ENCODE measurements around the gene TSEN34.
"Not testable (repeated sequence)": the region's sequence is repeated elsewhere in the genome, so short reads cannot be mapped to it uniquely, and the experiment has no call there.

The TSEN34 gene

DNA sequence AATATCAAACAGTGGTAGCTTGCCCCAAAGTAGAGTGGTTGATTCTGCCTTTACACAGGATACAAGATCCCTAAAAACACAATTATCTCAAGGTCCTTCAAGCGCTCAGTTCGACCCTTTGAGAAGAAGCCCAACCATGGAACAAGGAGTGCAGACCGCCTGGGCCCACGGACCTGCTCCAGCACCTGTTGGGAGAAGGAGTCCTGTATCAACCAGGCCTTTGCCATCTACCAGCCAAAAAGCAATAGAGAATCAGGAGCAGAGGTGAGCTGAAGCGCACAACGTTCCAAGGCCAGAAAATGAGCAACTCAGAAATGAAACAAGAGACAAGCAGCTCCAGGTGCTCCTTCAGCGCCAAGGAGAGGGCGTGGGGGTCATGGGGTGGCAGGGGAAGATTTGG lies 38.0 kb downstream of the TSEN34 start:
- in situ Hi-C loops (cut with HindIII; ENCODE audit: low sequenced_read_pairs), result no loop called here

- in situ Hi-C loops (cut with HindIII; ENCODE audit: low sequenced_read_pairs), result no loop called here
Observed at GRCh38 chr19:54230031-54230430, 38.9 kb downstream of the TSEN34 start.

DNA sequence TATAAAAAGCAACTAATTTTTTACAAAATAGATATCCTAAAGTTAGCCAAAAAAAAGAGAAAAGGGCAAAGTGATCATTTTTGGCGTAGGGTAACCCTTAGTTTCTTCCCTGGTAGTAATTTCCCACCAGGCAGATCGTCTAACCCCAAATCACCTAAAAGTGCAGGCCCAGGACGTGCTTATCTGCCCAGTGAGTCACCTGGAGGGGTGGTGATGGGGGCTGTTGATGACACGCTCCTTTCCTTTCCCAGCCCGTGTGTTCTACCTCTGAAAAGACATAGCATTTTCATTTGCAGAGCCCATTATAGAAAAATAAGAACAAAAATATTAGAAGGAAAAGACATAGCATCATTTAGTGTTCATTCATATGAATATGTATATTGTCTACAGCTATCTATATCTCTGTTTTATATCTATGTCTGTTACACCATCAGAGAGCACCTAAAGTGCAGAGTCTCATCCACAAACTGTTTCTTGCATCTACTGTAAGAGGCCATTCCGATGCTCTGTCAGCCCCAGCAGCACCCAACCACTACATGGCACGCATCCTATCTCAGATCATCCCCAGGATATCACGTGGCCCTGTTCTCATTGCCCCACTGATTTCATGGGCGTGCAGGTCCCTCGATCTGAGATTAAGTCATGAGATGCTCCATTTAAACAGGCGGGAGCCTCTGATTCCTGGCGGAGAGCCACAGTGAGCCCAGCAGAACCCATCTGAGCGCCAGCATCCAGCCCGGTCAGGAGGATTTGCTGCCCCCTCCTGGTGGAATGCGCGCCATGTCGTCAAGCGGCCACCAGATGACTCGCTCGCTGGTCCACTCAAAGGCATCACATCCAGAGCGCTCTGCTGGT lies 40.2 kb downstream of the TSEN34 start:
- in situ Hi-C loops (cut with HindIII; ENCODE audit: low sequenced_read_pairs), result no loop called here

- in situ Hi-C loops (cut with HindIII; ENCODE audit: low sequenced_read_pairs), result no loop called here
Observed at GRCh38 chr19:54233941-54234340, 42.8 kb downstream of the TSEN34 start.

- in situ Hi-C loops (cut with HindIII; ENCODE audit: low sequenced_read_pairs), result not testable (repeated sequence)
Observed at GRCh38 chr19:54239491-54240371, 48.6 kb downstream of the TSEN34 start.

DNA sequence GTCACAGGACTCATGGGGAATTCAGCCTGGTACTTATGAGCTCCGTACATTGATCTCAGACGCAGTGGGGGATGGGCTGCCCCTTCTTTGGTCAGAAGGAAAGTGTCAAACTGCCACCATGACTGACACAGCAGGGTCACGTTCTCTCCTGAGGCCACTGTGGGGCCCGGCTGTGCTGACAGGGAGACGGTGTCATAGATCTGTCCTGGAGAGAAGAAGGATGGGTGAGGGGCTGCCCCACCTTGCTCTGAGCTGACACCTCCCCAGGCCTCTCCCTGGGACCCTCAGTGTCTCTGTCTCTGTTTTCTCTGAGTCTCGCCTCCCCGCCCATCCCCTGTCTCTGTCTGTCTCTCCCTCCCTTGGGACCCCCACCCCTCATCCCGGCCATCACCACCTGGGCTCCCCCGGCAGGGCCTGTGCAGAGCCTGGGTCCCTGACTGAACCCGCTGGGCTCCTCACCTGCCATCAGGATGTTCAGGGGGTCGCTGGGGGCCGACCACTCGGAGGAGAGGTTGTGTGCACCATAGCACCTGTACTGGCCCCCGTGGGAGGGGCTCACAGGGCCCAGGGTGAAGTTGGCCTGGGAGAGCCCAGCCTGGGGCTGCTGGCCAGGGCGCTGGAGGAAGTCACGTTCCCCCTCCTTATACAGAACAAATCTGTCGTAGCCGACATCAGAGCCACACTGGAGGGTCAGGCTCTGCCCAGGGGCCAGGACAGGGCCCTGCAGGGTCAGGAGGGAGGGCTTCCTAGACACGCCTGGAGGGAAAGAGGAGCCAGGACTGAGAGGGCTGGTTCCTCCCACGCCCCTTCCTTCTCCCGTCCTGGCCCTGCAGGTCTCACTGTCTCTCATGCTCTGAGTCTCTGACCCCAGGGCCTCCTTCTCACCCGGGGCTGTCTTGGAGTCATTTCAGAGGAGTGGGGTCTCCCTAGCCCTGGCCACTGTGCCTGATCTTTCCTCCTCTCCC lies 49.5 kb downstream of the TSEN34 start:
- in situ Hi-C loops (cut with HindIII; ENCODE audit: low sequenced_read_pairs), result not testable (repeated sequence)

DNA sequence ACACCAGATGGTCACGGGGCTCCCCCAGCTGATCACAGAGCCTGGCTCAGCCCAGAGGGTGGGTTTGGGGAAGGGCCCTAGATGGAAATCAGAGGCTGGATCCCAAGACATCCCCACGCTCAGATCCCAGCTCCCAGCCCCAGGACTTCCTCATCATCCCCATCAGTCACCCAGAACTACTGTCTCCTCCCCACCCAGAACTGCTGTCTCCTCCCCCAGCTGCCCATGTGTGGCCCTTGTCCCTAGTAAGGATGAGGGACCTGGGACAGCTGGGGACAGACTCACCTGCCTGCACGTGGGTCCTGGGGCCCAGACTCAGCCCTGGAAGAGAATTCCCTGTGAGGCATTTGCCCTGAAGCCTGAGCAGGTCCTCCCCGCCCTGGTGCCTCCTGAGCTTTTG lies 51.1 kb downstream of the TSEN34 start:
- in situ Hi-C loops (cut with HindIII; ENCODE audit: low sequenced_read_pairs), result not testable (repeated sequence)

DNA sequence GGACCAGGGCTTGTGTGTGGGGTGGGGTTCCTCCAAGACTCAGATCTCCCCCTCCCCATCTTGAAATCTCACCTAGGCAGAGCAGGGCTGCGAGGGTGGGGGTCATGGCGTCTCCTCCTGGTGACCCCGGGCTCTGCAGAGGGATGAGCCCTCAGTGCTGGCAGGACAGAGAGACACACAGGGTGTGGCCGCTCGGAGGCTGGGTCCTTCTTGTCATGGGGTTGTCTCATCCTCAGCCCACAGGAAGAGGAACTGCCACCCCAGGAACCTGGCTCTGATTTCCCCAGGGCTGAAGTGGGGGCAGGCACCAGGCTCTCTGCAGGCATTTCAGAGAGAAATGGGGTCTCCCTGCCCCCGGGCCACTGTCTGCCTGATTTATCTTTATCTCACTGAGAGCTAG lies 51.5 kb downstream of the TSEN34 start, which contains the start of gene LILRA6:
TSS of gene LILRA6 (minus strand) at position 145 of the 400 bp plus-strand sequence.
- in situ Hi-C loops (cut with HindIII; ENCODE audit: low sequenced_read_pairs), result not testable (repeated sequence)

DNA sequence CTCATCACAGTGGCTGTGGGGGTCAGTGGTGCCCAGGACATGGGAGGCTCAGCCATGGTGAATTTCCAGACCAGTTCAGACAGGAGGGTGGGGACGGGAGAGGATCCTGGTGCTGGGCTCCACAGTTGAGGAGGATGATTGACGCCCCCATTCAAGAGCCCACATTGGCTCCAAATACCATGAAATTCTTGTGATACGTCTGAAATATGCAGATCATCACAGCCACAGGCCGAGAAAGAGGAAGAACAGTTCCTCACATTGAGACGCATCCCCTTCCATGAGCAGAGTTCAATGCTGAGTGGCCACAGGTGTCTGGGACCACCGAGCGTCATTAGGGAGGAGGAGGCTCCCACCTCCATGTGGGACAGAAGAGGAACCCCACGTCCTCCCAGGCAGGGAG lies 52.7 kb downstream of the TSEN34 start:
- in situ Hi-C loops (cut with HindIII; ENCODE audit: low sequenced_read_pairs), result not testable (repeated sequence)
